Activated naive CD8-positive, alpha-beta T cell treated with anti-CD3 and anti-CD28 coated beads for 36 hours (primary cell): ENCODE data around the gene UBQLN4. TPM values are rescaled to one million over a fixed set of nuclear protein-coding genes. Genes with fewer than 3 reads are reported as not detected.
"Not testable (repeated sequence)": the region's sequence is repeated elsewhere in the genome, so short reads cannot be mapped to it uniquely, and the experiment has no call there.

Source experiments
- DNase-seq: peaks from one replicate; pipeline ENCODE4 v3.0.0; 2021
- H3K27ac Mint-ChIP-seq: one replicate; pipeline ENCODE4 v1.8.0; 2022; ENCODE audit warnings: mild to moderate bottlenecking, moderate library complexity, mixed read lengths
- H3K27me3 Mint-ChIP-seq: one replicate; pipeline ENCODE4 v1.8.0; 2022; ENCODE audit warnings: mild to moderate bottlenecking, mixed read lengths
- H3K36me3 Mint-ChIP-seq: one replicate; pipeline ENCODE4 v1.8.0; 2021; ENCODE audit warnings: mild to moderate bottlenecking, mixed read lengths
- H3K4me1 Mint-ChIP-seq: one replicate; pipeline ENCODE4 v1.8.0; 2021; ENCODE audit warnings: mixed read lengths
- H3K4me3 Mint-ChIP-seq: one replicate; pipeline ENCODE4 v1.8.0; 2022; ENCODE audit warnings: mild to moderate bottlenecking, moderate library complexity, mixed read lengths
- H3K9me3 Mint-ChIP-seq: one replicate; pipeline ENCODE4 v1.8.0; 2022; ENCODE audit warnings: mixed read lengths
- total RNA-seq, 2 experiments: library from RNA; stranded (reverse); gene quantifications; one replicate each; pipeline ENCODE4 v1.2.3, GENCODE V29; 2021

The UBQLN4 gene
- total RNA-seq, 2 experiments from 2014 or later, result 42.6 to 47.1 TPM

- Mint-ChIP-seq H3K27ac (no peak overlapping the region), H3K4me1 (no peaks in the 10 kb centered on the region), H3K4me3 (no peak overlapping the region), H3K9me3 (no peaks in the 10 kb centered on the region), H3K36me3 (no peaks in the 10 kb centered on the region), H3K27me3 (no peaks in the 10 kb centered on the region)
- no peak for DNase-seq
Measured at GRCh38 chr1:156073740-156074139, 20.1 kb upstream of the UBQLN4 start.

DNA sequence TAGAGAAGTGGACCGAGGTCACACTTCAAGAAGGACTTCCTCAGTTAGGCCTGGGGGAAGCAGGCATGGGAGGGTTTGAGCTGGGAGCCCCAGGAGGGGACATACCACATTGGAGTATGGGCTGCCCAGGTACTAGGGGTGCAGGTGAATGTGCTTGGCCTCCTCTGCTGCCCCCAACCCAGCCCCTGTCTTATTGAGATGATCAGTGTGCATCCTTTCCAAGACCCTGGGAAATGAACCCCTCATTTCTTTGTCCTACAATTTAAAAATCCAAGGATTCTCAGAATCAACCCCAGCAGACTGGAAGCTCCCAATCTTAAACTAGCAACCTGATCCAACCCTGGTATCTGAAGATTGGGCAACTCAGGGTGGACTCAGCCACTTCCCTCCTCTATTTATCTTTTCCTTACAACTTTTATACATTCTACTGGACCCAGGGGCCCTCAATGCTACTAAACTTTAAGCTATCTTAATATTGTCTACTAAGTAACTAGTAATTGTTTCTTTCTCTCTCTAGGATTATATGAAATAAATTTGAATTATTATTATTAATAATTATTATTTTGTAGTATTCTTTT lies 19.6 kb upstream of the UBQLN4 start:
- Mint-ChIP-seq H3K36me3 (no peaks in the 10 kb centered on the region), H3K27me3 (no peaks in the 10 kb centered on the region), H3K9me3 (no peaks in the 10 kb centered on the region), H3K4me1 (no peaks in the 10 kb centered on the region), H3K27ac (no peak overlapping the region), H3K4me3 (no peak overlapping the region)
- no peak for DNase-seq

DNA sequence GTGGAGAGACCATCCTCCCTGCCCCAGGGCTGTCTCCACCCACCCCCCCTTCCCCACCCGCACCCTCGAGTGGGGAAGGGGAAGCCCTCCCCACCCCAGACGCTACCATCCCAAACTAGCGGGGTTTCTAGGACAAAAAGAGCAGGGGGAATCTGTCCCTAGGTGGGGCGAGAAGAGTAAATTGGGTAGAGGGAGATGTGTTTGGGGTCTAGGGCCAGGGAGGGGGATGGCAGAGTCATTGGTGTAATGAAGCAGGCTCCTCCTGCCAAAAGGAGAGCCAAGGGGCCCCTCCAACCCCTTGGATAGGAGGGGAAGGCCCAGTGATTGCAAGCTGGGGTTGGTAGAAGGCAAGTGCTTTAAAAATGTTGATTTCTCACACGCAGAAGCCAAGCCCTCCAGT lies 18.7 kb upstream of the UBQLN4 start:
- no peak for DNase-seq
- H3K9me3 Mint-ChIP-seq, result no peaks in the 10 kb centered on the region
- no peaks in the 10 kb centered on the region for H3K4me1 Mint-ChIP-seq
- H3K4me3 Mint-ChIP-seq, result no peak overlapping the region
- no peaks in the 10 kb centered on the region for H3K36me3 Mint-ChIP-seq
- H3K27me3 Mint-ChIP-seq, result peaks cover 2% of the 10 kb centered on the region
- H3K27ac Mint-ChIP-seq, result no peak overlapping the region

DNA sequence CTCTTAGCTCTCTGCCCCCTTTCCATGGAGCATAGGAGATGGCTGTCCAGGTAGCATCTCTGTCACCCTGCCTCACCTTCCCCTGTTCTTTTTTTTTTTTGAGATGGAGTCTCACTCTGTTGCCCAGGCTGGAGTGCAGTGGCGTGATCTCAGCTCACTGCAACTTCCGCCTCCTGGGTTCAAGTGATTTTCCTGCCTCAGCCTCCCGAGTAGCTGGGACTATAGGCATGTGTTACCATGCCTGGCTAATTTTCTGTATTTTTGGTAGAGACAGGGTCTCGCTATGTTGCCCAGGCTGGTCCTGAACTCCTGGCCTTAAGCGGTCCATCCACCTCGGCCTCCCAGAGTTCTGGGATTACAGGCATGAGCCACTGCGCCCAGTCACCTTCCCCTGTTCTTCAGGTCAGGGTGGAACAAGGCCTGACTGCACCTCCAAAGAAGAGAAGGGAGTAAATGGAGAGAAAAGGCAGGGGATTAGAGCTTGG lies 17.8 kb upstream of the UBQLN4 start:
- not testable (repeated sequence) for H3K27me3 Mint-ChIP-seq, H3K4me3 Mint-ChIP-seq, H3K36me3 Mint-ChIP-seq, H3K4me1 Mint-ChIP-seq, H3K9me3 Mint-ChIP-seq, H3K27ac Mint-ChIP-seq, DNase-seq

DNA sequence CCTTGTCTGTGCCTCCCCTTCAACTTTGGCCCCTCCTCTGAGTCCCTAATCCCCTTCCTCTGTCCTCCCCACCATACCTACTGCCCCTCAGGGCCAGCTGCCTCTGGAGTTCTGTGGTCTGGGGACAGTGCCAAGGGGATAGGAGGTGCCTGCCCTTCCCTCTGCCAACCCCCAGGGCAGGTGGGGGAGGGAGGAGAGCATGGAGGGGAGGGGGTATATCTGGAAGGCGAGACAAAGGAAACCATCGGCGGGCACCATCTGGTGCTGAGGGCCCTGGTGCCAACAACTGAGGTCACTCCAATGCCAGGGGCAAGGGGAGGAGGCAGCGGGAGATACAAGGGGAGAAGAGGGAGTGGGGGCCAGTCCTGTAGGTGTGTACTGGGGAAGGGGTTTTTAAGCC lies 16.9 kb upstream of the UBQLN4 start:
- Mint-ChIP-seq H3K36me3 (no peaks in the 10 kb centered on the region), H3K9me3 (no peaks in the 10 kb centered on the region)

DNA sequence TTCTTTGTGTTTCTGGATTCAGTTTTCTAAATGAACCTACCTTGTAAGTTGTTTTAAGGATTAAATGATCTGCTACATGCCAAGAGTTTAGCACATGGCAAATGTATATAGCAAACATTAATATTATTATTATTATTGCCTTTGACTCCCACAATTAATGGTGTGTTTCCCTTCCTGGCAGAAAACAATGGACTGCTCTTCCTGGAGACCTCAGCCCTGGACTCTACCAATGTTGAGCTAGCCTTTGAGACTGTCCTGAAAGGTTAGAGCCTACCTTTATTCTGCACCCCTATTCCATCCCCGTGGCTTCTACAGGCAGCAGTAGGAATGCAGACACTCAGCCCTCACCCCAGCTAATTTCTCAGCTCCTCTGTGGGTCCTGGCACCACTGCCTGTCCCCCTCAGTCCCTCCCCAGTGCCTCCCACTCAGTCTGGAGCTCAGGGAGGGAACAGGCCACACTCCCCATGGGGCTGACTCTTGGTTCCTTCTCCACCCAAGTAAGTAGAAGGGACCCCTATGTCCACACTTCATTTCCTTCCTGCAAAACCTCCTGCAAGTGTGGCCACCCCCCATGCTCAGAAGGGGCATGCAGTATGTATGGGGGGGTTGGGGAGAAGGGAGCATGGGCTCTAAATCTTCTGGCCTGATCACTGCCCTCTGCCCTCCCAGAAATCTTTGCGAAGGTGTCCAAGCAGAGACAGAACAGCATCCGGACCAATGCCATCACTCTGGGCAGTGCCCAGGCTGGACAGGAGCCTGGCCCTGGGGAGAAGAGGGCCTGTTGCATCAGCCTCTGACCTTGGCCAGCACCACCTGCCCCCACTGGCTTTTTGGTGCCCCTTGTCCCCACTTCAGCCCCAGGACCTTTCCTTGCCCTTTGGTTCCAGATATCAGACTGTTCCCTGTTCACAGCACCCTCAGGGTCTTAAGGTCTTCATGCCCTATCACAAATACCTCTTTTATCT lies 16.2 kb upstream of the UBQLN4 start:
- no peaks in the 10 kb centered on the region for H3K36me3 Mint-ChIP-seq
- peaks cover 10% of the 10 kb centered on the region for H3K4me1 Mint-ChIP-seq
- peaks cover 3% of the 10 kb centered on the region for H3K27me3 Mint-ChIP-seq
- H3K27ac Mint-ChIP-seq, result no peak overlapping the region
- no peak for DNase-seq
- no peaks in the 10 kb centered on the region for H3K9me3 Mint-ChIP-seq
- H3K4me3 Mint-ChIP-seq, result no peak overlapping the region

More for the DNA sequence above, 16.9 kb upstream of the UBQLN4 start:
- H3K4me3 Mint-ChIP-seq, result no peak overlapping the region
- peaks cover 3% of the 10 kb centered on the region for H3K27me3 Mint-ChIP-seq
- H3K27ac Mint-ChIP-seq, result no peak overlapping the region
- DNase-seq, result no peak
- peaks cover 4% of the 10 kb centered on the region for H3K4me1 Mint-ChIP-seq

GRCh38 chr1:156067262-156067661 lies 13.7 kb upstream of the UBQLN4 start:
- no peaks in the 10 kb centered on the region for H3K36me3 Mint-ChIP-seq
- no peak for DNase-seq
- H3K27me3 Mint-ChIP-seq, result peaks cover 3% of the 10 kb centered on the region
- peak overlapping the region; percentile 64 for H3K27ac Mint-ChIP-seq
- H3K9me3 Mint-ChIP-seq, result no peaks in the 10 kb centered on the region
- H3K4me3 Mint-ChIP-seq, result no peak overlapping the region
- H3K4me1 Mint-ChIP-seq, result peaks cover 10% of the 10 kb centered on the region

DNA sequence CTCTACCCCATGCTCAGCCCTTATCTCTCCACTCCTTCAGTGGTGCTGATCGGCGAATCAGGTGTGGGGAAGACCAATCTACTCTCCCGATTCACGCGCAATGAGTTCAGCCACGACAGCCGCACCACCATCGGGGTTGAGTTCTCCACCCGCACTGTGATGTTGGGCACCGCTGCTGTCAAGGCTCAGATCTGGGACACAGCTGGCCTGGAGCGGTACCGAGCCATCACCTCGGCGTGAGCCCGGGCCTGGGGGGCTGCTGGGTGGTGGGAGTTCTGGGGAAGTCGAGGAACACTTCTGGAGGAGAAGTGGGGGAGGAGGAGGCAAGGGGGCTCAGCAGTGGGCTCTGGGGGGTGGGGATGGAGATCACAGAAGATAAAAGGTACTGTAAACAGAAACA lies 12.3 kb upstream of the UBQLN4 start:
- Mint-ChIP-seq H3K27me3 (peaks cover 3% of the 10 kb centered on the region), H3K27ac (no peak overlapping the region), H3K36me3 (no peaks in the 10 kb centered on the region), H3K4me1 (peaks cover 10% of the 10 kb centered on the region), H3K9me3 (no peaks in the 10 kb centered on the region), H3K4me3 (no peak overlapping the region)
- no peak for DNase-seq

DNA sequence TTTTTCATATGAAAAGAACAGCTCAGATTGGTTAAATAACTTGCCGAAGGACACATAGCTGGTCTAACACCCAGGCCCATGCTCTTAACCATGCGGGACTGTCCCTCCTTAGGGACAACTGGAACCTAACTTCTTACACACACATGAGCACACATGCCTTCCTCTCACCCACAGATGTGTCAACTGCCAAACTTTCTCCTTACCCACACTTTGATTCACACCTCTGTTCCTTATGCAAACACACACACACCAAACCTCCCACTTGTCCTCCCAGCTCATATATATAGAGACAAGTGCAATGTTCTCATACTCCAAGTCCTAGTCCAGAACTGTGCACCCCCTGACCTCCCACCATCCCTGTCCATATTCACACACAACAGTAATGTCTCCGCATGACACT lies 11.6 kb upstream of the UBQLN4 start:
- Mint-ChIP-seq H3K36me3 (no peaks in the 10 kb centered on the region), H3K9me3 (no peaks in the 10 kb centered on the region), H3K27me3 (peaks cover 3% of the 10 kb centered on the region), H3K4me3 (no peak overlapping the region), H3K4me1 (peaks cover 10% of the 10 kb centered on the region), H3K27ac (no peak overlapping the region)
- DNase-seq, result no peak

GRCh38 chr1:156064615-156065014 lies 11.0 kb upstream of the UBQLN4 start:
- no peak overlapping the region for H3K27ac Mint-ChIP-seq
- no peak overlapping the region for H3K4me3 Mint-ChIP-seq
- no peak for DNase-seq
- peaks cover 3% of the 10 kb centered on the region for H3K27me3 Mint-ChIP-seq
- peaks cover 10% of the 10 kb centered on the region for H3K4me1 Mint-ChIP-seq
- no peaks in the 10 kb centered on the region for H3K36me3 Mint-ChIP-seq
- H3K9me3 Mint-ChIP-seq, result no peaks in the 10 kb centered on the region

- H3K36me3 Mint-ChIP-seq, result no peaks in the 10 kb centered on the region
- peaks cover 3% of the 10 kb centered on the region for H3K27me3 Mint-ChIP-seq
- H3K4me1 Mint-ChIP-seq, result peaks cover 10% of the 10 kb centered on the region
- H3K4me3 Mint-ChIP-seq, result no peak overlapping the region
- no peaks in the 10 kb centered on the region for H3K9me3 Mint-ChIP-seq
- no peak for DNase-seq
- H3K27ac Mint-ChIP-seq, result no peak overlapping the region
Measured at GRCh38 chr1:156063997-156064285, 10.3 kb upstream of the UBQLN4 start.

GRCh38 chr1:156062189-156062588 lies 8.6 kb upstream of the UBQLN4 start:
- H3K36me3 Mint-ChIP-seq, result no peaks in the 10 kb centered on the region
- H3K4me1 Mint-ChIP-seq, result peaks cover 12% of the 10 kb centered on the region
- H3K27me3 Mint-ChIP-seq, result peaks cover under 1% of the 10 kb centered on the region
- no peaks in the 10 kb centered on the region for H3K9me3 Mint-ChIP-seq
- no peak overlapping the region for H3K4me3 Mint-ChIP-seq
- no peak overlapping the region for H3K27ac Mint-ChIP-seq
- DNase-seq, result no peak

DNA sequence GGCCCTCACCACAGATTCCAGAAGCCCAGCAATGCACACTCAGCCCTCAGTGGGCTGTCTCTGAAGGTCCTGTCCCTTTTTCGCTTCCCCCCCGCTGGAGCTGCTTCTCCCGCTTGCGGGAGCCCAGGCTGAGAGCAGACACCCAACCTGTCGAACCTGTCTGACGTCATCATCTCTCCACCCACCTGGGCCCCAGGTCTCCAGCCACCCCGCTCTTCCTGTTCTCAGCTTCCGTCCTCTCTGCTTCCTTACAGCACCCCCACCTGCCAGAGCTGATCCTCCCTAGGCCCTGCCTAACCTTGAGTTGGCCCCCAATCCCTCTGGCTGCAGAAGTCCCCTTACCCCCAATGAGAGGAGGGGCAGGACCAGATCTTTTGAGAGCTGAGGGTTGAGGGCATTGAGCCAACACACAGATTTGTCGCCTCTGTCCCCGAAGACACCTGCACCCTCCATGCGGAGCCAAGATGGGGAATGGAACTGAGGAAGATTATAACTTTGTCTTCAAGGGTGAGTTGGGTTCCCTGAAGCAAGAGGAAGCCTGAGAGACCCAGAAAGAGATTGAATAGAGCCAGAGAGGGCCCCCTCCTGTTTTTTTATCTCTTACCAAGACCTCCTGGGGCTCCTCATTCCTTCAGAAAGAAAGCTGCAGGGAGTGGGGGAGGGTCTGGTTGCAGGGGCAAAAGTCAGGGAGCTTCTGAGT lies 7.5 kb upstream of the UBQLN4 start, which contains the start of gene RAB25:
TSS of gene RAB25 (plus strand) at position 224 of the 700 bp plus-strand sequence. CDS start at position 465, 241 bp downstream.
- Mint-ChIP-seq H3K4me1 (peaks cover 13% of the 10 kb centered on the region), H3K4me3 (peak within 1 kb of the TSS; percentile 26), H3K27ac (peak within 1 kb of the TSS; percentile 14), H3K36me3 (peaks cover 5% of the 10 kb centered on the region), H3K9me3 (no peaks in the 10 kb centered on the region), H3K27me3 (no peaks in the 10 kb centered on the region)
- DNase-seq, result no peak

- no peaks in the 10 kb centered on the region for H3K27me3 Mint-ChIP-seq
- H3K36me3 Mint-ChIP-seq, result peaks cover 5% of the 10 kb centered on the region
- H3K9me3 Mint-ChIP-seq, result no peaks in the 10 kb centered on the region
- no peak overlapping the region for H3K4me3 Mint-ChIP-seq
- peaks cover 28% of the 10 kb centered on the region for H3K4me1 Mint-ChIP-seq
- no peak for DNase-seq
- no peak overlapping the region for H3K27ac Mint-ChIP-seq
Measured at GRCh38 chr1:156056326-156056849, 2.8 kb upstream of the UBQLN4 start.
